ENCODE measurements around the gene PRIMPOL. TPM values are rescaled to one million over a fixed set of nuclear protein-coding genes. Genes with fewer than 3 reads are reported as not detected.

Gene PRIMPOL
- total and polyA plus RNA-seq, 5 donors from 2014 or later = 10.1 to 20.1 (median 16.5) TPM

- H3K27ac Mint-ChIP-seq = peak overlapping the region in 1 of 3 donors; percentile 82
Measured at GRCh38 chr4:184671101-184671500, 21.6 kb downstream of the PRIMPOL start.

GRCh38 chr4:184672741-184673140, 23.2 kb downstream of the PRIMPOL start:
- H3K4me1 Mint-ChIP-seq = peaks cover 17 to 26% (median 19%) of the 10 kb centered on the region in 4 donors
- no peak overlapping the region for H3K27ac Mint-ChIP-seq
- Histone ChIP-seq H3K4me1 (ENCODE audit: control insufficient read depth, insufficient read depth, low read length, poor library complexity, severe bottlenecking) (peaks cover 22% of the 10 kb centered on the region), H3K36me3 (ENCODE audit: control insufficient read depth, insufficient read depth, low read length) (peaks cover 12% of the 10 kb centered on the region), H3K27ac (ENCODE audit: insufficient read depth, low read length, poor library complexity, severe bottlenecking) (no peak overlapping the region), H3K4me3 (ENCODE audit: low read depth, low read length) (no peak overlapping the region), H3K27me3 (ENCODE audit: control insufficient read depth, insufficient read depth, low read length) (no peaks in the 10 kb centered on the region), H3K9me3 (ENCODE audit: control insufficient read depth in 2 of 2, low read length in 2 of 2) (no peaks in the 10 kb centered on the region)
- H3K9me3 Mint-ChIP-seq = peaks cover 0 to 2% (median 0%) of the 10 kb centered on the region in 7 donors
- no peak for DNase-seq
- H3K4me3 Mint-ChIP-seq = no peak overlapping the region
- no peak for ATAC-seq (ENCODE audit: low read depth in 2 of 2)
- peaks cover 43% of the 10 kb centered on the region for H3K36me3 Mint-ChIP-seq
- H3K27me3 Mint-ChIP-seq = no peaks in the 10 kb centered on the region

More at GRCh38 chr4:184671101-184671500, 21.6 kb downstream of the PRIMPOL start:
- no peak overlapping the region for H3K4me3 Mint-ChIP-seq
- Histone ChIP-seq H3K27ac (ENCODE audit: insufficient read depth, low read length, poor library complexity, severe bottlenecking) (no peak overlapping the region), H3K27me3 (ENCODE audit: control insufficient read depth, insufficient read depth, low read length) (no peaks in the 10 kb centered on the region), H3K4me1 (ENCODE audit: control insufficient read depth, insufficient read depth, low read length, poor library complexity, severe bottlenecking) (peaks cover 22% of the 10 kb centered on the region), H3K36me3 (ENCODE audit: control insufficient read depth, insufficient read depth, low read length) (peaks cover 12% of the 10 kb centered on the region), H3K9me3 (ENCODE audit: control insufficient read depth in 2 of 2, low read length in 2 of 2) (no peaks in the 10 kb centered on the region), H3K4me3 (ENCODE audit: low read depth, low read length) (no peak overlapping the region)
- DNase-seq (no peak), ATAC-seq (ENCODE audit: low read depth in 2 of 2) (no peak)
- H3K36me3 Mint-ChIP-seq = peaks cover 52% of the 10 kb centered on the region
- peaks cover 0 to 2% (median 0%) of the 10 kb centered on the region in 7 donors for H3K9me3 Mint-ChIP-seq
- H3K4me1 Mint-ChIP-seq = peaks cover 11 to 27% (median 19%) of the 10 kb centered on the region in 4 donors
- no peaks in the 10 kb centered on the region for H3K27me3 Mint-ChIP-seq

- H3K27ac Mint-ChIP-seq = no peak overlapping the region
- Histone ChIP-seq H3K27ac (ENCODE audit: insufficient read depth, low read length, poor library complexity, severe bottlenecking) (no peak overlapping the region), H3K4me1 (ENCODE audit: control insufficient read depth, insufficient read depth, low read length, poor library complexity, severe bottlenecking) (peaks cover 12% of the 10 kb centered on the region), H3K9me3 (ENCODE audit: control insufficient read depth in 2 of 2, low read length in 2 of 2) (no peaks in the 10 kb centered on the region), H3K36me3 (ENCODE audit: control insufficient read depth, insufficient read depth, low read length) (peaks cover 12% of the 10 kb centered on the region), H3K27me3 (ENCODE audit: control insufficient read depth, insufficient read depth, low read length) (no peaks in the 10 kb centered on the region), H3K4me3 (ENCODE audit: low read depth, low read length) (no peak overlapping the region)
- no peak overlapping the region for H3K4me3 Mint-ChIP-seq
- ATAC-seq (ENCODE audit: low read depth in 2 of 2) = no peak
- peaks cover 35% of the 10 kb centered on the region for H3K36me3 Mint-ChIP-seq
- no peaks in the 10 kb centered on the region for H3K27me3 Mint-ChIP-seq
- no peak for DNase-seq
- H3K4me1 Mint-ChIP-seq = peaks cover 7 to 13% (median 9%) of the 10 kb centered on the region in 4 donors
- H3K9me3 Mint-ChIP-seq = peaks cover 0 to 2% (median 0%) of the 10 kb centered on the region in 7 donors
Measured at GRCh38 chr4:184674011-184674410, 24.5 kb downstream of the PRIMPOL start.

GRCh38 chr4:184675018-184675417, 25.5 kb downstream of the PRIMPOL start:
- Histone ChIP-seq H3K9me3 (ENCODE audit: control insufficient read depth in 2 of 2, low read length in 2 of 2) (no peaks in the 10 kb centered on the region), H3K4me1 (ENCODE audit: control insufficient read depth, insufficient read depth, low read length, poor library complexity, severe bottlenecking) (peaks cover 2% of the 10 kb centered on the region), H3K36me3 (ENCODE audit: control insufficient read depth, insufficient read depth, low read length) (peaks cover 12% of the 10 kb centered on the region), H3K4me3 (ENCODE audit: low read depth, low read length) (no peak overlapping the region), H3K27me3 (ENCODE audit: control insufficient read depth, insufficient read depth, low read length) (no peaks in the 10 kb centered on the region), H3K27ac (ENCODE audit: insufficient read depth, low read length, poor library complexity, severe bottlenecking) (no peak overlapping the region)
- H3K27ac Mint-ChIP-seq = no peak overlapping the region
- DNase-seq = no peak
- H3K27me3 Mint-ChIP-seq = no peaks in the 10 kb centered on the region
- H3K36me3 Mint-ChIP-seq = peaks cover 26% of the 10 kb centered on the region
- H3K4me1 Mint-ChIP-seq = peaks cover 2 to 8% (median 5%) of the 10 kb centered on the region in 4 donors
- H3K9me3 Mint-ChIP-seq = peaks cover 0 to 2% (median 0%) of the 10 kb centered on the region in 7 donors
- ATAC-seq (ENCODE audit: low read depth in 2 of 2) = no peak
- no peak overlapping the region for H3K4me3 Mint-ChIP-seq

- Mint-ChIP-seq H3K4me3 (no peak overlapping the region), H3K4me1 (peaks cover 0 to 8% (median 5%) of the 10 kb centered on the region in 4 donors), H3K27ac (no peak overlapping the region), H3K27me3 (no peaks in the 10 kb centered on the region), H3K36me3 (peaks cover 30% of the 10 kb centered on the region), H3K9me3 (peaks cover 0 to 2% (median 0%) of the 10 kb centered on the region in 7 donors)
- H3K27ac ChIP-seq (ENCODE audit: insufficient read depth, low read length, poor library complexity, severe bottlenecking) = no peak overlapping the region
- H3K4me1 ChIP-seq (ENCODE audit: control insufficient read depth, insufficient read depth, low read length, poor library complexity, severe bottlenecking) = no peaks in the 10 kb centered on the region
- ATAC-seq (ENCODE audit: low read depth in 2 of 2) (no peak), DNase-seq (no peak)
- no peak overlapping the region for H3K4me3 ChIP-seq (ENCODE audit: low read depth, low read length)
- H3K27me3 ChIP-seq (ENCODE audit: control insufficient read depth, insufficient read depth, low read length) = no peaks in the 10 kb centered on the region
- no peaks in the 10 kb centered on the region for H3K9me3 ChIP-seq (ENCODE audit: control insufficient read depth in 2 of 2, low read length in 2 of 2)
- H3K36me3 ChIP-seq (ENCODE audit: control insufficient read depth, insufficient read depth, low read length) = peaks cover 12% of the 10 kb centered on the region
Measured at GRCh38 chr4:184675821-184676492, 26.4 kb downstream of the PRIMPOL start.

- Mint-ChIP-seq H3K27ac (no peak overlapping the region), H3K9me3 (no peaks in the 10 kb centered on the region), H3K4me1 (peaks cover 3 to 13% (median 7%) of the 10 kb centered on the region in 4 donors), H3K36me3 (peaks cover 14% of the 10 kb centered on the region), H3K4me3 (no peak overlapping the region), H3K27me3 (no peaks in the 10 kb centered on the region)
- no peak overlapping the region for H3K4me3 ChIP-seq (ENCODE audit: low read depth, low read length)
- H3K27me3 ChIP-seq (ENCODE audit: control insufficient read depth, insufficient read depth, low read length) = no peaks in the 10 kb centered on the region
- H3K4me1 ChIP-seq (ENCODE audit: control insufficient read depth, insufficient read depth, low read length, poor library complexity, severe bottlenecking) = no peaks in the 10 kb centered on the region
- DNase-seq (no peak), ATAC-seq (ENCODE audit: low read depth in 2 of 2) (no peak)
- no peak overlapping the region for H3K27ac ChIP-seq (ENCODE audit: insufficient read depth, low read length, poor library complexity, severe bottlenecking)
- no peaks in the 10 kb centered on the region for H3K9me3 ChIP-seq (ENCODE audit: control insufficient read depth in 2 of 2, low read length in 2 of 2)
- H3K36me3 ChIP-seq (ENCODE audit: control insufficient read depth, insufficient read depth, low read length) = no peaks in the 10 kb centered on the region
Measured at GRCh38 chr4:184680698-184681097, 31.2 kb downstream of the PRIMPOL start.

GRCh38 chr4:184681916-184682315, 32.4 kb downstream of the PRIMPOL start:
- Mint-ChIP-seq H3K27me3 (no peaks in the 10 kb centered on the region), H3K4me3 (no peak overlapping the region), H3K27ac (no peak overlapping the region), H3K4me1 (peaks cover 3 to 13% (median 7%) of the 10 kb centered on the region in 4 donors), H3K9me3 (no peaks in the 10 kb centered on the region), H3K36me3 (peaks cover 14% of the 10 kb centered on the region)
- Histone ChIP-seq H3K4me3 (ENCODE audit: low read depth, low read length) (no peak overlapping the region), H3K27me3 (ENCODE audit: control insufficient read depth, insufficient read depth, low read length) (no peaks in the 10 kb centered on the region), H3K4me1 (ENCODE audit: control insufficient read depth, insufficient read depth, low read length, poor library complexity, severe bottlenecking) (no peaks in the 10 kb centered on the region), H3K36me3 (ENCODE audit: control insufficient read depth, insufficient read depth, low read length) (no peaks in the 10 kb centered on the region), H3K9me3 (ENCODE audit: control insufficient read depth in 2 of 2, low read length in 2 of 2) (no peaks in the 10 kb centered on the region), H3K27ac (ENCODE audit: insufficient read depth, low read length, poor library complexity, severe bottlenecking) (no peak overlapping the region)
- ATAC-seq (ENCODE audit: low read depth in 2 of 2) = no peak
- DNase-seq = no peak
